HG02588 (cell line): Measurements from ENCODE around the gene ARF6.
"Not testable (repeated sequence)": the region's sequence is repeated elsewhere in the genome, so short reads cannot be mapped to it uniquely, and the experiment has no call there.

Experiments
- ATAC-seq: cut with Tn5 transposase; IDR thresholded peaks from one replicate; pipeline ENCODE4 v1.9.1; 2021; ENCODE audit warnings: mild to moderate bottlenecking, moderate library complexity; ENCODE audit not compliant: unreplicated experiment

ARF6 gene

DNA sequence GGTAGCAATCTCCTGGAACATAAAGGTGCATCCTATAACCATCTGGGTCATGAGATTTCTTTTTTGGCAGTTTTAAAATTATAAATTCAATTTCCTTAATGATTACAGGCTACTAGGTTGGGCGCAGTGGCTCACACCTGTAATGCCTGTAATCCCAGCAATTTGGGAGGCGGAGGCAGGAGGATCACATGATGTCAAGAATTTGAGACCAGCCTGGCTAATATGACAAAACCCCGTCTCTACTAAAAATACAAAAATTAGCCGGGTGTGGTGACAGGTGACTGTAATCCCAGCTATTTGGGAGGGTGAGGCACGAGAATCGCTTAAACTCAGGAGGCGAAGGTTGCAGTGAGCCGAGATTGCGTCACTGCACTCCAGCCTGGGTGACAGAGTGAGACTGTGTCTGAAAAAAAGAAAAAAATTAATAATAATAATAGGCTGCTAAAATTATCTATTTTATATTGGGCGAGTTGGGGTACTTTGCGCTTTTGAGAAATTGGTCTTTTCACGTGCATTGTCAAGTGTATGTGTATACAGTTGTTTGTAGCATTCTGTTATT, 17.2 kb upstream of the ARF6 start:
- ATAC-seq = no peak

DNA sequence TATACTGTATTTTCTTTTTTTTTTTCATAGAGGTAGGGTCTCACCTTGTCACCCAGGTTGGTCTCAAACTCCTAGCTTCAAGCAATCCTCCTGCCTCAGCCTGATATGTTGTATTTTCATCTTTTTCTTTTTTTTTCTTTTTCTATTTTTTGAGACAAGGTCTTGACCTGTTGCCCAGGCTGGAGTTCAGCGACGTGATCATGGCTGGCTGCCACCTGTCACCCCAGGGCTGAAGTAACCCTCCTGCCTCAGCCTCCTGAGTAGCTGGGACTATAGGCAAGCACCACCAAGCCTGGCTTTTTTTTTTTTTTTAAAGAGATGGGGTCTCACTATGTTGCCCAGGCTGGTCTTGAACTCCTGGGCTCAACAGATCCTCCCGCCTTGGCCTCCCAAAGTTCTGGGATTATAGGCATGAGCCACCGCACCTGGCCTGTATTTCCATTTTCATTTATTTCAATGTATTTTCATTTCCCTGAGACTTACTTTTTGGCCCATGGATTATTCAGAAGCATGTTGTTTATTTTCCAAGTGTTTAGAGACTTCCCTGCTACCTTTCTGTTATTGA, 16.2 kb upstream of the ARF6 start:
- no peak for ATAC-seq

GRCh38 chr14:49879646-49880204, 13.2 kb upstream of the ARF6 start:
- ATAC-seq = peak; percentile 68

DNA sequence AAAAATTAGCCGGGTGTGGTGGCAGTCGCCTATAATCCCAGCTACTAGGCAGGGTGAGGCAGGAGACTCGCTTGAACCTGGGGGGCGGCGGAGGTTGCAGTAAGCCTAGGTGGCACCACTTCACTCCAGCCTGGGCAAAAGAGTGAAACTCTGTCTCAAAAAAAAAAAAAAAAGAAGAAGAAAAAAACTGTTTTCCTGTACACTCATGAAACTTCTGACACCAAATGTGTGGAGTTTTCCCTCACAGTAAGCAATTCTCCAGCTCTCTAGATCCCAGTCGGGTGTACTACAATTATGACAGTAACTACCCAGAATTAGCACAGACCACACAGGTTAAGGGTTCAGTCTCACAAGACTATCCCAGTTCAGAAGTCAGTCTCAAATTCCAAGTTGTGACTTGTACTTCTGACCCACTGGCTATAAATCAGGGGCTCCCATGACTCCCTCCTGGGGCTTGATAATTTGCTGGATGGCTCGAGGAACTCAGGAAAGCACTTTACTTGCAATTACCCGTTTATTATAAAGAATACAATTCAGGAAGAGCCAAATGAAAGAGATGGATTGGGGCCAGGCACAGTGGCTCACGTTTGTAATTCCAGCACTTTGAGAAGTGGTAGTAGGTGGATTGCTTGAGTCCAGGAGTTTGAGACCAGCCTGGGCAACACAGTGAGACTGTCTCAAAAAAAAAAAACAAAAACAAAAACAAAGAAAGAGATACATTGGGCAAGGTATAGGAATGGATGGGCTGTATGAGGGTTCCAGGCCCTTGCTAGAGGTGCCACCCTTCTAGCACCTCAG, 12.4 kb upstream of the ARF6 start:
- no peak for ATAC-seq

GRCh38 chr14:49881350-49882001, 11.4 kb upstream of the ARF6 start:
- no peak for ATAC-seq

DNA sequence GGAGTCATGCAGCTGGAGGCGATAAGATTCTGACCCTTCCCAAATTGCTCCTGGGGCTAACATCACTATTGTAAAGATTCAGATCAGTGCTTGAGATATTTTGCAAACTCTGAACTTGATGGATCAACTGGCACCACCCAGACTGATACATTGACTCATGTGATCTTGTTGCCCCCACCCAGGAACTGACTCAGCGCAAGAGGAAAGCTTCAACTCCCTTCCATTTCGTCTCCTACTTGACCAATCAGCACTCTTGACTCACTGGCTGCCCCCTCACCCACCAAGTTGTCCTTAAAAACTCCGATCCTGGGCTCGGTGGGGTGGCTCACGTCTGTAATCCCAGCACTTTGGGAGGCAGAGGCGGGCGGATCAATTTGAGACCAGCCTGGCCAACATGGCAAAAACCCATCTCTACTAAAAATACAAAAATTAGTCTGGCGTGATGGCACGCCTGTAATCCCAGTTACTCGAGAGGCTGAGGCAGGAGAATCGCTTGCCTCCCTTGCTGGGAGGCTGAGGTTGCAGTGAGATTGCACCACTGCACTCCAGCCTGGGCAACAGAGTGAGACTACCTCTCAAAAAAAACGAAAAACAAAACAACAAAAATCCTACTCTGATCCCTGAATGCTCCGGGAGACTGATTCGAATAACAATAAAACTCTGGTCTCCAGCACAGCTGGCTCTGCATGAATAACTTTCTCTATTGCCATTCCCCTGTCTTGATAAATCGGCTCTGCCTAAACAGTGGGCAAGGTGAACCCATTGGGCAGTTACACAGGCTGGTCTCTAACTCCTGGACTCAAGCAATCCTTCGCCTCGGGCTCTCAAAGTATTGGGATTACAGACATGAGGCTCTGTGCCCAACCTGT, 9.8 kb upstream of the ARF6 start:
- ATAC-seq = no peak

- no peak for ATAC-seq
Measured at GRCh38 chr14:49886523-49886922, 6.4 kb upstream of the ARF6 start.

DNA sequence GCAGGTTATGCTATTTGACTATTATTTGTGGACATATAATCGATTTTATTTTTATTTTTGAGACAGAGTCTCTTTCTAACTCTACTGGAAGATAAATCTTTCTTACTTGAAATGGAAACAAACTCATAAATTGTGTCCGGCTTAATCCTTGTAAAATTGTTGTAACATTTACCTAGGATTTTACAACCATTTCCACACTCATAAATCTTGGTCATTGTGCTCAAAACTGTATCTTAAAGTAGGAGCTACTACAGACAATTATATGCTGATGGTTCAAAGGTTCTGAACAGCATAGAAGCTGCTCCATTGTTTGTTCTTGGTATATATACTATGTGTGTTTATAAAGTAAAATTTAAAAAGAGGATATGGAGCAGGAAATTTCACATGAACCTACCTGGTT, 4.6 kb upstream of the ARF6 start:
- no peak for ATAC-seq

- peak; percentile 29 for ATAC-seq
Measured at GRCh38 chr14:49892301-49892635, 614 bp upstream of the ARF6 start.

DNA sequence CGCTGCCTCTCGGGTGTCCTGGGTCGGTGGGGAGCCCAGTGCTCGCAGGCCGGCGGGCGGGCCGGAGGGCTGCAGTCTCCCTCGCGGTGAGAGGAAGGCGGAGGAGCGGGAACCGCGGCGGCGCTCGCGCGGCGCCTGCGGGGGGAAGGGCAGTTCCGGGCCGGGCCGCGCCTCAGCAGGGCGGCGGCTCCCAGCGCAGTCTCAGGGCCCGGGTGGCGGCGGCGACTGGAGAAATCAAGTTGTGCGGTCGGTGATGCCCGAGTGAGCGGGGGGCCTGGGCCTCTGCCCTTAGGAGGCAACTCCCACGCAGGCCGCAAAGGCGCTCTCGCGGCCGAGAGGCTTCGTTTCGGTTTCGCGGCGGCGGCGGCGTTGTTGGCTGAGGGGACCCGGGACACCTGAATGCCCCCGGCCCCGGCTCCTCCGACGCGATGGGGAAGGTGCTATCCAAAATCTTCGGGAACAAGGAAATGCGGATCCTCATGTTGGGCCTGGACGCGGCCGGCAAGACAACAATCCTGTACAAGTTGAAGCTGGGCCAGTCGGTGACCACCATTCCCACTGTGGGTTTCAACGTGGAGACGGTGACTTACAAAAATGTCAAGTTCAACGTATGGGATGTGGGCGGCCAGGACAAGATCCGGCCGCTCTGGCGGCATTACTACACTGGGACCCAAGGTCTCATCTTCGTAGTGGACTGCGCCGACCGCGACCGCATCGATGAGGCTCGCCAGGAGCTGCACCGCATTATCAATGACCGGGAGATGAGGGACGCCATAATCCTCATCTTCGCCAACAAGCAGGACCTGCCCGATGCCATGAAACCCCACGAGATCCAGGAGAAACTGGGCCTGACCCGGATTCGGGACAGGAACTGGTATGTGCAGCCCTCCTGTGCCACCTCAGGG, 679 bp downstream of the ARF6 start:
- peak; percentile 44 for ATAC-seq

- ATAC-seq = not testable (repeated sequence)
Measured at GRCh38 chr14:49894214-49895107, 1.6 kb downstream of the ARF6 start.

DNA sequence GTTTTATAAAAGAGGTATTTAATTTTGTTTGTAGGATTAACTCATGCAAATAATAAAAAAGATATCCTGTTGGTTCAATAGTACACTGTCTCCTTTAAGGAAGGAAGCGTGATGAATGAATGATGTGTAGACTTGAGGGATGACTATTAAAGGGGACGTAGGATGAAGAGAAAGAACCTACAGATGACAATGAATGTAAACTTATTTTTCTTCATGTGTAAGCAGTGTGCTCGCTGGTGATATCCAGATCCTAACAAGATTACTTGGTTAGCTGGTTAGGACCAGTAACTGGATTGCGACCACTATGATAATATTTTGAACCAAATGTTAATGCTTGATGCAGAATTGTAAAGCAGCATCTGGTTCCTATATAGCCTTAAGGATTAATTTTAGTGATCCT, 2.6 kb downstream of the ARF6 start:
- ATAC-seq = no peak

- not testable (repeated sequence) for ATAC-seq
Measured at GRCh38 chr14:49896272-49896671, 3.4 kb downstream of the ARF6 start.

DNA sequence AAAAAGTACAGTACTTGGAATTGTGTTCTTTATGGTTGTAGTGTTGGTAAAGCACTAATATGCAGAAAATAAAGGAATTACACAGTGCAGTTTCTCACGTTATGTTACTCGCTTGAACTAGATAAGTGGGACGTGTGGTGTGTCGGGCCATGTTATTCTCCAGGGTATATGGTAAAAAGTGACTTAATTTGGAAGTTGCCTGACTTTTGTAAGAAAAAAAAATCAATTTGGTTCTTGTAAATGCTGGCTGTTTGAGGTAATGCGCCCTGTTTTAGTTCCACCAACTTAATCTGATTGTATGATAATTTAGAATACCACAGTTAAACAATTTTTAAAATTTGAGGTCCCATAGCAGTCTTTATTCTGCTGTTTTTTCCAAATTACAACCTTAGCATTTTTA, 4.1 kb downstream of the ARF6 start:
- ATAC-seq = no peak

DNA sequence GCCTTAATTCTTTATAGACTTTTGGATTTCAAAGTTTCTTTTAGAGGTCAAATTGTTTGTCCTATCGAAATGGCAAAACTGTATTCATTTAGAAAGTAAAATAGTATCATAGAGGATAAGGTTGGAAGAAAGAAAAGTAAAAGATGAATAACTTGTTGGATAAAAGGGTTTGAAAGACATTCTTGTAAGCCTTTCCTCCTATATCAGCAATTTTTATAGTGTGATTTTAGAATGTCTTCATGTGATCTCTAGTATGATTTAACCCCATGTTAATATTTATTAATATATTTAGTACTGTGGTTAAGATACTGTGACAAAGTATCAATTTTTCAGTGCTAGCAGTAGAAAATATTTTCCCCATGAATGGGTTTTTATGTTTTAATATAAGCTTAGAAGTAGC, 4.5 kb downstream of the ARF6 start:
- ATAC-seq = no peak

GRCh38 chr14:49897965-49898364, 5.1 kb downstream of the ARF6 start:
- ATAC-seq = no peak

DNA sequence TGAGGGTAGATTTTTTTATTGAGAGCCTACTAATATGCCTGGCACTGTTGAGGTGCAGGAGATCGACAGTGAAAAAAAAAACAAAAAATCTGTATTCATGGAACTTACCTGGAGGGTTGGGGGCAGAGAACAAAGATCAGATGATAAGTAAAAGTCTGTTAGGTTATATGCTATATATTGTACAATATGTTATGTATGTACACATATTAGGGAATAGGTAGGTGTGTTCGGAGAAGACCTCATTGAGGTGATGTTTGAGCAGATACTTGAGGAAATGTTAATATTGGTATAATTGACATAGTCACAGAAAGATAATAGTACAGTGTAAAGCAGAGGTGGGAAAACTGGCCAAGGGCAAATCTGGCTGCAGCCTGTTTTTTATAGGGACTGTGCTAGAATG, 5.6 kb downstream of the ARF6 start:
- ATAC-seq = no peak

- no peak for ATAC-seq
Measured at GRCh38 chr14:49900973-49901372, 8.1 kb downstream of the ARF6 start.
